Fibroblast of lung (primary cell): ENCODE data around the gene ZFY. TPM values are rescaled to one million over a fixed set of nuclear protein-coding genes. Genes with fewer than 3 reads are reported as not detected.

Source experiments
- DNase-seq, 2 donors: peaks; one replicate each; pipeline versions ENCODE4 v3.0.0 to v3.0.0-alpha.2; 2010; ENCODE audit warnings: low read depth in 2 of 2
- H2AFZ ChIP-seq: 2 replicates; pipeline ENCODE4 v1.5.1; 2012; ENCODE audit warnings: low read length, control low read depth, inconsistent platforms
- H3K27ac ChIP-seq: 2 replicates; pipeline ENCODE4 v1.5.1; 2011; ENCODE audit warnings: low read length, control low read depth; ENCODE audit not compliant: insufficient read depth
- H3K27me3 ChIP-seq: 2 replicates; pipeline ENCODE4 v1.5.1; 2011; ENCODE audit warnings: mild to moderate bottlenecking, low read length; ENCODE audit not compliant: control insufficient read depth, insufficient read depth
- H3K36me3 ChIP-seq: 2 replicates; pipeline ENCODE4 v1.5.1; 2011; ENCODE audit warnings: low read length; ENCODE audit not compliant: control insufficient read depth, insufficient read depth
- H3K4me1 ChIP-seq: 2 replicates; pipeline ENCODE4 v1.5.1; 2011; ENCODE audit warnings: low read length; ENCODE audit not compliant: control insufficient read depth, insufficient read depth; ENCODE audit errors: extremely low read depth
- H3K4me2 ChIP-seq: 2 replicates; pipeline ENCODE4 v1.5.1; 2011; ENCODE audit warnings: low read length, control low read depth; ENCODE audit not compliant: insufficient read depth; ENCODE audit errors: extremely low read depth
- H3K4me3 ChIP-seq, 4 experiments: fragments of 200-600 bp in 1 of 4; sonication (generic) in 1 of 4; replicated peaks in 1 of 4; 2 replicates each; pipeline ENCODE4 v1.5.1; 2011 to 2016; ENCODE audit warnings: low read length in 4 of 4, low read depth in 3 of 4, mild to moderate bottlenecking in 3 of 4, control low read depth in 2 of 4, inconsistent platforms in 1 of 4, mixed read lengths in 1 of 4; ENCODE audit not compliant: insufficient read depth in 1 of 4; ENCODE audit errors: control extremely low read depth in 1 of 4
- H3K79me2 ChIP-seq: 2 replicates; pipeline ENCODE4 v1.5.1; 2012; ENCODE audit warnings: mild to moderate bottlenecking, low read length, inconsistent platforms; ENCODE audit not compliant: control insufficient read depth, insufficient read depth
- H3K9ac ChIP-seq: 2 replicates; pipeline ENCODE4 v1.5.1; 2011; ENCODE audit warnings: mild to moderate bottlenecking, low read length, control low read depth; ENCODE audit not compliant: insufficient read depth
- H3K9me3 ChIP-seq: 2 replicates; pipeline ENCODE4 v1.5.1; 2012; ENCODE audit warnings: low read depth, low read length; ENCODE audit not compliant: control insufficient read depth, insufficient read depth
- H4K20me1 ChIP-seq: 2 replicates; pipeline ENCODE4 v1.5.1; 2011; ENCODE audit warnings: low read length; ENCODE audit not compliant: control insufficient read depth, insufficient read depth; ENCODE audit errors: extremely low read depth
- EZH2 ChIP-seq: IDR thresholded peaks from 2 replicates; pipeline ENCODE4 v1.5.1; 2012; ENCODE audit warnings: low read length, control low read depth, mild to moderate bottlenecking; ENCODE audit errors: missing control alignments
- polyA plus RNA-seq, 2 donors: library from polyadenylated mRNA; depleted of rRNA in 1 of 2; stranded (reverse) in 1 of 2; unstranded in 1 of 2; fragments of >200 nt; gene quantifications; 2 replicates each; pipeline ENCODE4 v1.2.1, GENCODE V29; 2011 to 2012; ENCODE audit warnings: missing spikeins in 1 of 2
- total RNA-seq: library from RNA; depleted of rRNA; stranded (reverse); fragments of >200 nt; gene quantifications from 2 replicates; pipeline ENCODE4 v1.2.1, GENCODE V29; 2014
- TF ChIP-seq, protein P1 (sequence below), 2 donors: IDR thresholded peaks in 1 of 2; conservative IDR thresholded peaks in 1 of 2; 1 replicate in 1 of 2; 2 replicates in 1 of 2; pipeline ENCODE4 v1.5.1; 2011 to 2012; ENCODE audit warnings: low read length in 2 of 2, control low read depth in 1 of 2, inconsistent platforms in 1 of 2, low read depth in 1 of 2, mild to moderate bottlenecking in 1 of 2

Gene ZFY
- total and polyA plus RNA-seq, 2 donors (not counting 1 experiment from before 2014, with no cell fraction given) = 11.6 TPM; not detected in 1

DNA sequence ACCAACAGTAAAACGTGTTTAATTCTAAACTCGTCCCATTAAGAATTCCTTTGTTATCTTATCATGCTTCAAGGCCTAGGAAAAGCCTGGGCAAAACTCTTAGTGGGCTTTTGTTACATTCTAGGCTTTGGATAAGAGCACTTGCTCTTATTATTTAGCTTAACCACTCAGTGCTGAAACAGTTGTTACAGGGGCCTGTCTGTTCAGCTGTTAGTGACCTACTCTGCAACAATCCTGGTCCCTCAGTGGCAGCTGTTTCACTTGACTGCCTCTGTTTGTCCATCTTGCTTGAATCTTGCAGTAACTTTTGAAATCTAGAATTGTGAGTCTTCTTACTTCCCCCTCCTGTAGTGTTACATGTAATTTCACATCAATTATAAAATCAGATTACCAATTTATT is 88.4 kb downstream of the ZFY start:
- H3K4me3 ChIP-seq = no peak overlapping the region
- H3K27me3 ChIP-seq = no peaks in the 10 kb centered on the region
- no peak overlapping the region for H3K27ac ChIP-seq
- no peaks in the 10 kb centered on the region for H3K4me1 ChIP-seq
- H3K4me2 ChIP-seq = no peak overlapping the region
- TF ChIP-seq, protein P1, sequence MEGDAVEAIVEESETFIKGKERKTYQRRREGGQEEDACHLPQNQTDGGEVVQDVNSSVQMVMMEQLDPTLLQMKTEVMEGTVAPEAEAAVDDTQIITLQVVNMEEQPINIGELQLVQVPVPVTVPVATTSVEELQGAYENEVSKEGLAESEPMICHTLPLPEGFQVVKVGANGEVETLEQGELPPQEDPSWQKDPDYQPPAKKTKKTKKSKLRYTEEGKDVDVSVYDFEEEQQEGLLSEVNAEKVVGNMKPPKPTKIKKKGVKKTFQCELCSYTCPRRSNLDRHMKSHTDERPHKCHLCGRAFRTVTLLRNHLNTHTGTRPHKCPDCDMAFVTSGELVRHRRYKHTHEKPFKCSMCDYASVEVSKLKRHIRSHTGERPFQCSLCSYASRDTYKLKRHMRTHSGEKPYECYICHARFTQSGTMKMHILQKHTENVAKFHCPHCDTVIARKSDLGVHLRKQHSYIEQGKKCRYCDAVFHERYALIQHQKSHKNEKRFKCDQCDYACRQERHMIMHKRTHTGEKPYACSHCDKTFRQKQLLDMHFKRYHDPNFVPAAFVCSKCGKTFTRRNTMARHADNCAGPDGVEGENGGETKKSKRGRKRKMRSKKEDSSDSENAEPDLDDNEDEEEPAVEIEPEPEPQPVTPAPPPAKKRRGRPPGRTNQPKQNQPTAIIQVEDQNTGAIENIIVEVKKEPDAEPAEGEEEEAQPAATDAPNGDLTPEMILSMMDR (conservative IDR thresholded peaks at IDR 0.05 in 1 of 2, IDR thresholded peaks at IDR 0.05 in 1 of 2; ENCODE audit: low read depth in 1 of 2, low read length in 2 of 2) = no peak
- TF ChIP-seq EZH2 = no peak
- H4K20me1 ChIP-seq = no peaks in the 10 kb centered on the region
- H3K36me3 ChIP-seq = no peaks in the 10 kb centered on the region
- no peak overlapping the region for H3K9ac ChIP-seq
- DNase-seq = no peak
- no peak overlapping the region for H2AFZ ChIP-seq
- H3K79me2 ChIP-seq = no peaks in the 10 kb centered on the region
- H3K9me3 ChIP-seq = no peaks in the 10 kb centered on the region

DNA sequence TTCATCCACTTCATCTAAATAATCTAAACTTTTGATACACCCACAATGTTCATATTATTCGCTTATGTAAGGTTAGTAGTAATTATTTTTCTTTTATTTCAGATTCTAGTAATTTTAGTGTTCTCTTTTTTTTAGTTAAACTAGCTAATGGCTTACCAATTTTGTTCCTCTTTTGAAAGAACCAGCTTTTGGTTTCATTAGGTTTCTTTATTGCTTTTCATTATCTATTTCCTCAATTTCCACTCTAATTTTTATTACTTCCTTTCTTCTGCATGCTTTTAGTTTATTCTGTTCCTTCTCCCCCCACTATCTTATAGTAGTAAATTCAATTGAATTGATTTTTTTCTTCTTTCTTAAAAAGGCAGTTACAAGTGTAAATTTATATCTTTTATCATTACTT is 90.2 kb downstream of the ZFY start:
- no peaks in the 10 kb centered on the region for H3K27me3 ChIP-seq
- no peaks in the 10 kb centered on the region for H4K20me1 ChIP-seq
- no peaks in the 10 kb centered on the region for H3K79me2 ChIP-seq
- no peak overlapping the region for H3K4me3 ChIP-seq
- H3K36me3 ChIP-seq = no peaks in the 10 kb centered on the region
- H3K4me2 ChIP-seq = no peak overlapping the region
- H3K9me3 ChIP-seq = no peaks in the 10 kb centered on the region
- H3K9ac ChIP-seq = no peak overlapping the region
- no peak overlapping the region for H3K27ac ChIP-seq
- TF ChIP-seq, protein P1 (conservative IDR thresholded peaks at IDR 0.05 in 1 of 2, IDR thresholded peaks at IDR 0.05 in 1 of 2; ENCODE audit: low read depth in 1 of 2, low read length in 2 of 2) = no peak
- no peak for TF ChIP-seq EZH2
- DNase-seq = no peak
- no peaks in the 10 kb centered on the region for H3K4me1 ChIP-seq
- H2AFZ ChIP-seq = no peak overlapping the region

Other genes starting within 250 kb of the ZFY start
- gene SRY, start 147.7 kb upstream of the ZFY start, total RNA-seq = not detected in 2 replicates
- gene SRY, start 147.7 kb upstream of the ZFY start, polyA plus RNA-seq = not detected in 2 replicates
- gene RPS4Y1, start 93.8 kb upstream of the ZFY start, total RNA-seq = 576 TPM in 1 of 2 replicates, not detected in the other
- 0.08 and 813 TPM in 2 replicates for gene RPS4Y1, start 93.8 kb upstream of the ZFY start, polyA plus RNA-seq